Panc1 (cell line): ENCODE data around the gene ENPP1. TPM values are rescaled to one million over a fixed set of nuclear protein-coding genes. Genes with fewer than 3 reads are reported as not detected.

Experiments
- ATAC-seq: fragments of 200-7000 bp; cut with Tn5 transposase; 2 replicates; pipeline ENCODE4 v1.9.1; 2020; ENCODE audit warnings: mild to moderate bottlenecking, moderate library complexity
- BruUV-seq: library from RNA; stranded (reverse); fragments of 400-500 nt; replicated peaks from 2 replicates; lab custom pipeline; 2021; lab: Mats Ljungman, UMichigan
- CTCF ChIA-PET: fragments of 300-600 bp; sonication (Branson Sonifier 250); formaldehyde crosslinking; loops from one replicate; lab custom pipeline; 2022; ENCODE audit warnings: antibody characterized with exemption; lab: Charles Lee
- POLR2A ChIA-PET: fragments of 300-600 bp; sonication (Branson Sonifier 250); formaldehyde crosslinking; loops from one replicate; lab custom pipeline; 2022; ENCODE audit warnings: antibody characterized with exemption; lab: Charles Lee
- DNase-seq: peaks from one replicate; pipeline ENCODE4 v3.0.0-alpha.2; 2010; ENCODE audit warnings: low read depth, low spot score
- H3K27ac ChIP-seq: 2 replicates; pipeline ENCODE4 v1.5.1; 2011; ENCODE audit warnings: mild to moderate bottlenecking, low read length, inconsistent platforms
- H3K27me3 ChIP-seq: fragments of 200-500 bp; sonication (Bioruptor generic); 2 replicates; pipeline ENCODE4 v1.6.0; 2014; ENCODE audit warnings: low read length, inconsistent platforms; ENCODE audit not compliant: control insufficient read depth, insufficient read depth
- H3K36me3 ChIP-seq: fragments of 200-500 bp; sonication (Bioruptor generic); 2 replicates; pipeline ENCODE4 v1.5.1; 2014; ENCODE audit warnings: inconsistent platforms, mild to moderate bottlenecking, low read length, moderate library complexity; ENCODE audit not compliant: control insufficient read depth, insufficient read depth
- H3K4me1 ChIP-seq: 2 replicates; pipeline ENCODE4 v1.5.1; 2011; ENCODE audit warnings: inconsistent platforms, mild to moderate bottlenecking, low read length, moderate library complexity; ENCODE audit not compliant: control insufficient read depth, insufficient read depth
- H3K4me3 ChIP-seq, 2 experiments: 2 replicates each; pipeline ENCODE4 v1.5.1; 2011 to 2012; ENCODE audit warnings: low read depth in 2 of 2, low read length in 2 of 2, mild to moderate bottlenecking in 2 of 2, inconsistent platforms in 1 of 2, moderate library complexity in 1 of 2
- H3K9me3 ChIP-seq: fragments of 200-500 bp; sonication (Bioruptor generic); 2 replicates; pipeline ENCODE4 v1.5.1; 2014; ENCODE audit warnings: low read depth, mild to moderate bottlenecking, inconsistent platforms, low read length, moderate library complexity; ENCODE audit not compliant: control insufficient read depth, insufficient read depth
- POLR2AphosphoS5 ChIP-seq: IDR thresholded peaks from 2 replicates; pipeline ENCODE4 v1.6.1; 2012; ENCODE audit warnings: mild to moderate bottlenecking, low read depth, low read length, moderate library complexity
- SIN3A ChIP-seq: IDR thresholded peaks from 2 replicates; pipeline ENCODE4 v1.6.1; 2012; ENCODE audit warnings: low read depth, mild to moderate bottlenecking, low read length, moderate library complexity, borderline replicate concordance; ENCODE audit not compliant: insufficient read depth
- TCF7L2 ChIP-seq: IDR thresholded peaks from 2 replicates; pipeline ENCODE4 v1.6.1; 2011; ENCODE audit warnings: mild to moderate bottlenecking, low read depth, low read length, inconsistent platforms
- in situ Hi-C: cut with HindIII; loops from 2 replicates; pipeline ENCODE4 v1.10.0; 2016; ENCODE audit warnings: low sequenced_read_pairs, low pct_unique_long_range_greater_than_20kb
- intact Hi-C: fragments of 100-400 bp; cut with micrococcal nuclease; formaldehyde crosslinking; loops from one replicate; pipeline ENCODE4 v1.10.0; 2022; ENCODE audit not compliant: unreplicated experiment
- total RNA-seq: library from RNA; stranded (reverse); gene quantifications from one replicate; pipeline ENCODE4 v1.2.1, GENCODE V29; 2021; ENCODE audit not compliant: unreplicated experiment
- TF ChIP-seq, protein P1 (sequence below): fragments of 450-650 bp; IDR thresholded peaks from 2 replicates; pipeline ENCODE4 v1.5.1; 2017; ENCODE audit warnings: mild to moderate bottlenecking
- TF ChIP-seq, protein P2 (sequence below), 2 experiments: IDR thresholded peaks; 2 replicates each; pipeline ENCODE4 v1.6.1; 2011 to 2012; ENCODE audit warnings: low read depth in 2 of 2, control low read depth in 1 of 2, low read length in 1 of 2, mild to moderate bottlenecking in 1 of 2, moderate library complexity in 1 of 2; ENCODE audit not compliant: insufficient read depth in 1 of 2

The ENPP1 gene
- total RNA-seq, 1 experiment from 2014 or later = 6.8 TPM

DNA sequence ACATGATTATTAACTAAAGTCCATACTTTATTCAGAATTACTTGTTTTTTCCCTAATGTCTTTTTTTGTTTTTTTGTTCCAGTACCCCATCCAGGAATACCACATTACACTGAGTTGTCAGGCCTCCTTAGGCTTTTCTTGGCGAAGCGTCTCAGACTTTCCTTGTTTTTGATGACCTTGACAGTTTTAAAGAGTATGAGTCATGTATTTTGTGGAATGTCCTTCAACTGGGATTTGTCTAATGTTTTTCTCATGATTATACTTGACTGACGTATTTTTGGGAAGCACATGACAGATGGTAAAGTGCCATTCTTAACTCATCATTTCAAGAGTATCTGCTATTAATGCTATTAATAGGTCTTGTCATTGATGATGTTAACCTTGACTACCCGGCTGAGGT lies 23.6 kb downstream of the ENPP1 start:
- Histone ChIP-seq H3K4me1 (no peaks in the 10 kb centered on the region), H3K4me3 (no peak overlapping the region), H3K27ac (no peak overlapping the region), H3K27me3 (no peaks in the 10 kb centered on the region), H3K36me3 (no peaks in the 10 kb centered on the region), H3K9me3 (no peaks in the 10 kb centered on the region)
- no peak for DNase-seq
- intact Hi-C loops = no loop called here
- ChIA-PET CTCF (no interaction called here), POLR2A (no interaction called here)
- in situ Hi-C loops = no loop called here
- BruUV-seq = no TSS peak
- TF ChIP-seq POLR2AphosphoS5 = no peak
- TF ChIP-seq, protein P1, sequence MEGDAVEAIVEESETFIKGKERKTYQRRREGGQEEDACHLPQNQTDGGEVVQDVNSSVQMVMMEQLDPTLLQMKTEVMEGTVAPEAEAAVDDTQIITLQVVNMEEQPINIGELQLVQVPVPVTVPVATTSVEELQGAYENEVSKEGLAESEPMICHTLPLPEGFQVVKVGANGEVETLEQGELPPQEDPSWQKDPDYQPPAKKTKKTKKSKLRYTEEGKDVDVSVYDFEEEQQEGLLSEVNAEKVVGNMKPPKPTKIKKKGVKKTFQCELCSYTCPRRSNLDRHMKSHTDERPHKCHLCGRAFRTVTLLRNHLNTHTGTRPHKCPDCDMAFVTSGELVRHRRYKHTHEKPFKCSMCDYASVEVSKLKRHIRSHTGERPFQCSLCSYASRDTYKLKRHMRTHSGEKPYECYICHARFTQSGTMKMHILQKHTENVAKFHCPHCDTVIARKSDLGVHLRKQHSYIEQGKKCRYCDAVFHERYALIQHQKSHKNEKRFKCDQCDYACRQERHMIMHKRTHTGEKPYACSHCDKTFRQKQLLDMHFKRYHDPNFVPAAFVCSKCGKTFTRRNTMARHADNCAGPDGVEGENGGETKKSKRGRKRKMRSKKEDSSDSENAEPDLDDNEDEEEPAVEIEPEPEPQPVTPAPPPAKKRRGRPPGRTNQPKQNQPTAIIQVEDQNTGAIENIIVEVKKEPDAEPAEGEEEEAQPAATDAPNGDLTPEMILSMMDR = no peak
- ATAC-seq = no peak

DNA sequence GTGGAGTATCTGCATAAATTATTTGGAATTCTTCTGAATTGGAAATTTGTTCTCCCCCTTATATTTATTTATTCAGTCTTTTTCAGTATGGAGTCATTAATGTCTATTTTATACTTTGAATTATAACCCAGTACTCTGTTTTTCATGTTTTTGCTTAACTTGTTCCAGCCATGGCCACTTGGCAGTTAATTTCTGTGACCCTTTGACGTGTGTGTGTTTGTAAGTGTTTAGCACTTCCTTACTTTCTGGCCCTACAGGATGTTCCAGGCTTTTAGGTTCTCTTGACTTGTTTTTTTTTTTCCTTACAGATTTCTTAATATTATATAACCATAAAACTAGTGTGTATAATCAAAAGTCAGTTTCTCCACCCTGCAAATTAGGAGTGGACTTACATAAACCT lies 24.1 kb downstream of the ENPP1 start:
- TF ChIP-seq, protein P2, sequence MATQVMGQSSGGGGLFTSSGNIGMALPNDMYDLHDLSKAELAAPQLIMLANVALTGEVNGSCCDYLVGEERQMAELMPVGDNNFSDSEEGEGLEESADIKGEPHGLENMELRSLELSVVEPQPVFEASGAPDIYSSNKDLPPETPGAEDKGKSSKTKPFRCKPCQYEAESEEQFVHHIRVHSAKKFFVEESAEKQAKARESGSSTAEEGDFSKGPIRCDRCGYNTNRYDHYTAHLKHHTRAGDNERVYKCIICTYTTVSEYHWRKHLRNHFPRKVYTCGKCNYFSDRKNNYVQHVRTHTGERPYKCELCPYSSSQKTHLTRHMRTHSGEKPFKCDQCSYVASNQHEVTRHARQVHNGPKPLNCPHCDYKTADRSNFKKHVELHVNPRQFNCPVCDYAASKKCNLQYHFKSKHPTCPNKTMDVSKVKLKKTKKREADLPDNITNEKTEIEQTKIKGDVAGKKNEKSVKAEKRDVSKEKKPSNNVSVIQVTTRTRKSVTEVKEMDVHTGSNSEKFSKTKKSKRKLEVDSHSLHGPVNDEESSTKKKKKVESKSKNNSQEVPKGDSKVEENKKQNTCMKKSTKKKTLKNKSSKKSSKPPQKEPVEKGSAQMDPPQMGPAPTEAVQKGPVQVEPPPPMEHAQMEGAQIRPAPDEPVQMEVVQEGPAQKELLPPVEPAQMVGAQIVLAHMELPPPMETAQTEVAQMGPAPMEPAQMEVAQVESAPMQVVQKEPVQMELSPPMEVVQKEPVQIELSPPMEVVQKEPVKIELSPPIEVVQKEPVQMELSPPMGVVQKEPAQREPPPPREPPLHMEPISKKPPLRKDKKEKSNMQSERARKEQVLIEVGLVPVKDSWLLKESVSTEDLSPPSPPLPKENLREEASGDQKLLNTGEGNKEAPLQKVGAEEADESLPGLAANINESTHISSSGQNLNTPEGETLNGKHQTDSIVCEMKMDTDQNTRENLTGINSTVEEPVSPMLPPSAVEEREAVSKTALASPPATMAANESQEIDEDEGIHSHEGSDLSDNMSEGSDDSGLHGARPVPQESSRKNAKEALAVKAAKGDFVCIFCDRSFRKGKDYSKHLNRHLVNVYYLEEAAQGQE (IDR thresholded peaks at IDR 0.05; ENCODE audit: insufficient read depth in 1 of 2, low read depth in 2 of 2, low read length in 1 of 2) = no peak
- TF ChIP-seq POLR2AphosphoS5 (no peak), TCF7L2 (no peak), SIN3A (no peak)
- TF ChIP-seq, protein P1 = no peak
- intact Hi-C loops (no loop called here), in situ Hi-C loops (no loop called here)
- H3K27ac ChIP-seq = no peak overlapping the region
- DNase-seq (no peak), ATAC-seq (no peak)
- no peaks in the 10 kb centered on the region for H3K27me3 ChIP-seq
- no peaks in the 10 kb centered on the region for H3K4me1 ChIP-seq
- H3K36me3 ChIP-seq = no peaks in the 10 kb centered on the region
- no peak overlapping the region for H3K4me3 ChIP-seq
- POLR2A ChIA-PET = no interaction called here
- CTCF ChIA-PET = no interaction called here
- H3K9me3 ChIP-seq = no peaks in the 10 kb centered on the region
- BruUV-seq = no TSS peak
